HG03095 (cell line): ENCODE measurements around the gene GH1.
"Not testable (repeated sequence)": the region's sequence is repeated elsewhere in the genome, so short reads cannot be mapped to it uniquely, and the experiment has no call there.

Experiments used
- ATAC-seq: cut with Tn5 transposase; IDR thresholded peaks from one replicate; pipeline ENCODE4 v1.9.1; 2021; ENCODE audit warnings: moderate library complexity; ENCODE audit not compliant: unreplicated experiment

Gene GH1

DNA sequence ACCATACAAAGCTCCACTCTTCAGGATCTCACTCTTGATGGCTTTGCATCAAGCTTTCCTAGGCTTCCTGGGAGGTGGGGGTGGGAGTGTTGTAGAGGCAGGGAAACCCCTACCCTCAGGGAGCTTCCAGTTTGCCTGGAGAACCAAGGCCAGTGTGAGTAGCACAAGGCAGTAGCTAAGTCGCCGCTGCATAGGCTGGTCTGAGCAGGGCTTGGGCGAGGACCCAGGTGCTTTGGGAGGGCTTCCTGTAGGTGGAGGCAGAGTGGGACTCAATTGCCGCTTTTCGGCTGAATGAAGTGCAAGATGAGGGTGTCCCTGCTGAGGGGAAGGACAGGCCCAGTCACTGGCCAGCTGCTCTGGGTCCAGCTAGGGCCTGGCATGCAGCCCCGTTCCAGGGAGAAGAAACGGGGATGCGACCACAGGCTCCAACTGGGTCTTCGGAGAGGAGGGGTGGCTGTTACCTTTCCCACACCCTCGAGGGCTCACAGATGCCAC is 9.6 kb upstream of the GH1 start:
- ATAC-seq, result no peak

DNA sequence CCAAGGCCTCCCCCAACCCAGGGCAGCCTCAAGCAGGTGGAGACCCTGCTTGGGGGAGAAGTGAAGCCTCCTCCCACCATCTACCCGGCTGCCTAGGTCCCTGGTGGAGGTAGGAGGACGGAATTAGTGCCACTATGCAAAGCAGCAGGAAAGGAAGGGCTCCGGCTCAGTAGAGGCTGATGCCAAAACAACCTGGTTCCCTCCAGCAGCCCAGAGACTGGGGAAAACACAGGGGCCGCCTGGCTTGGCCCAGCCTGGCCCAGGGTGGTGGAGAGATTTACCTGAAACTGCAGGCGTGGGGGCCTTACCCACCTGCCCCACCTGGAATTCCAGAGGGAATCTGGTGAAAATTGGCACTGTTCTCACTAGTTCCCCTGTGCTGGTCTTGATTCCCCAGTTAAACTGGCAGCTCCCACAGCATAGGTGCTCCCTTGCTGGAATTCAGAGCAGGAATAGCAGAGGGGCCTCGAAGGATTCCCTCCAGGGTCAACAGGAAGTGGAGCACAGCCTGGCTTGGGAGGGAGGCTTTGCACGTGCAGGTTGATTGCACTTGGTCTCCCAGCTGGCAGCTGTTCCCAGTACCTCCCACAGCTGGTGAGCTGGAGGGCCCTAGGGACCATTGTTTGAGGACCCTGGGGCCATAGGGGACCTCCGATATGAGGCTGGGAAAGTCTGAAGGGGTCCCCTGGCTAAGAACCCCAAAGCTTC is 9.0 kb upstream of the GH1 start:
- no peak for ATAC-seq

DNA sequence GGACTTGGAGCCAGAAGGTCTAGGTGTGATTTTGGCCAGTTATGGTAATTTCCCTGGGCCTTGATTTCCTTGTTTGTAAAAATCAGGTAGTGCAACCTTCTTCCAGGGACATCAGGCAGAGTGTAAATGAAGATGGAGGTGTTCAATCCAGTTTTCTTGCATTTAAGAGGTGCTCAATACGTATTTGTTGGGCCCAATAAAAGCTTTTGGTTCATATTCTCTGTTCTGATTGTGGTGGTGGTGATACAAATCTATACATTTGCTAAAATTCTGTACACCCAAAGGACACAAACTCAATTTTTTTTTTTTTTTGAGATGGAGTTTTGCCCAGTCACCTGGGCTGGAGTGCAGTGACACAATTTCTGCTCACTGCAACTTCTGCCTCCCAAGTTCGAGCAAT is 7.5 kb upstream of the GH1 start:
- no peak for ATAC-seq

DNA sequence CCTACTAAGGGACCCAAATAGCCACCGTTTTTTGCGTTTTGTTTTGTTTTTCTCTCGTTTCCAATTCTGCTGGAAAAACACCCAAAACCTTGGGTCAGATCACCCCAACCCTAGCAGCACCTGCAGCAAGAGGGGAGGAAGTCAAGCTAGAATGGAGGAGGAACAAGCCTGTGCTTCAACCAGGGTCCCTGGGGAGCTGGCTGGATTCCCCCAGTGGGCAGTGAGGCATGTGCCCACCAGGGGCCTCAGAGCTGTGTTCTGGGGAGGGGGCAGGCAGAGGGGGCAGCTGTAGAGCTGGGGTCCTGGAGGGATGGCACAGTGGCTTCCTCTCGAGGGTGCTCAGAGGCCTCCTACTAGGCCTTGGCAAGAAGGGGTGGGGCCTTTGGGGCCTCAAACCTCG is 7.0 kb upstream of the GH1 start:
- no peak for ATAC-seq

DNA sequence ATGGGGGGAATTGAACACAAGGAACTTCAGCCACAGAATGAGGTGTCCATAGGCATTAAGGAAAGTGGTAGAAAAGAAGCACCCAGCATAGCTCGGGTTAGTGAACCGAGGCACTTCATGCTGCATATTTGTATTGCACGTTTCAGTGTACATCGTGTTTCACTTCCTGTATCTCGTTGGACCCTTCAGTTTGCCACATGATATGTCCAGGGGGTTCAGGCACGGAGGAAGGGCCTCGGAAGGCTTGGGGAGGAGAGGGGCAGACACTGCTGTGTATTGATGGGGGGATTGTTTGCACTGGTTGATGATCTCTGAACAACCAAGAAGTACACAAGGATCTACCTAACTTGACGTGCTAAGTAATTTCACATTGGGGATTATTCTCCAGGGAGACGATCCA is 3.8 kb upstream of the GH1 start:
- not testable (repeated sequence) for ATAC-seq

DNA sequence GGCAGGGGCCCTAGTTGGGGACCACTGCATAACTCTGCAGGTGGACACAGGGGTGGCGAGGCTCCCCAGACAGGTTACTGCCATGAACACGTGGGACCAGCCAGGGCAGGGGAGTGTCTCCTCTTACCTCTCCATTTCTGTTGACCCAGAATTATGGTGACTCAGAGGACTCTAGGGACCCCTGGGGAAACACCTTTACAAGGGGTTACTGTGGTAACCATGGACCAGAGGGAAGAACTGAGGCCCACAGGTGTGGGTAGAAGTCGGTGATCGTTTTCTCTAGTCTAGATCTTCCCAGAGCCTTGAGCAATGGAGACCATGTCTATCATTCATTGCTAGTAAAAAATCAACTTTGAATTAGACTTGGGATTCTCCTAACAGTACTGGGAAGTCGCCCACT is 2.1 kb upstream of the GH1 start:
- not testable (repeated sequence) for ATAC-seq

DNA sequence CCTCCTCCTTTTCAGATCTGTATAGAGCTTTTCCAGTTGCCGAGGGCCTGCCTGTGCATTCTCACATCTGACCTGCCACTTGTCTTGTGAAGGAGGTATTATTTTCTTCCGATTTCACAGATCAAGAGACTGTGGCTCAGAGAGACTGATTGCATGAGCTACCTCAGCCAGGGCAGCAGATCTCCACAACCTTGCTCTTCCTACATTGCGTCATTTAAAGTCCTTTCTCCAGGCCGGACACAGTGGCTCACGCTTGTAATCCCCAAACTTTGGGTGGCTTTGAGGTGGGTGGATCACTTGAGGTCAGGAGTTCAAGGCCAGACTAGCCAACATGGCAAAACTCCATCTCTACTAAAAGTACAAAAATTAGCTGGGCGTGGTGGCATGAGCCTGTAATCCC is 1.4 kb upstream of the GH1 start:
- ATAC-seq, result not testable (repeated sequence)

DNA sequence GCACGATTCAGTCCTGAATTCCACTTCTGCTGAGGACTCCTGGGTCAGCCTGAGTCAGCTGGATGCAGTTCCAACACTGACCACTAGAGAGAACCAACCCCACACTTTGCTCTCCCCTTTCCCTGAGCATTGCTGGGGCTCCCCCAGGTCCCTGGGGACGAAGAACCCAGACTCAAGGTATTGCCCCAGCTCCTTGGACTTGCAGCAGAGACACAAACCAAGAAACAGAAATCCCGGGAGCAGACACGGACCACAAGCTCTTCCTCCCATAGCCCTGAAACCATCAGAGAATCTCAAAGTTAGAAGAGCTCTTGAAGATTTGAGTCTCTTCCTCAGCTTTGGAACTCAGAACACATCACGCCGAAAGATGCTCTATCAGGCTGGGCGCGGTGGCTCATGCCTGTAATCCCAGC is 678 bp upstream of the GH1 start:
- no peak for ATAC-seq

DNA sequence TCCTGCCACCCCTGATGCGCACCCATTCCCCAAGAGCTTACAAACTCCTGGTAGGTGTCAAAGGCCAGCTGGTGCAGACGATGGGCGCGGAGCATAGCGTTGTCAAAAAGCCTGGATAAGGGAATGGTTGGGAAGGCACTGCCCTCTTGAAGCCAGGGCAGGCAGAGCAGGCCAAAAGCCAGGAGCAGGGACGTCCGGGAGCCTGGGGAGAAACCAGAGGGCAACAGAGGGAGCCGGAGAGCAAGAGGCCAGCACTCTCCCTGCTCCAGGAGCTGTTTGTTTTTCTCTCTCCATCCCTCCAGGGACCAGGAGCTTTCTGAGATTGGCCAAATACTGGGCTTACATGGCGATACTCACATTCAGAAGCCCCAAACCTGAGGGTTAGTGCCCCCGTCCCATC is 334 bp downstream of the GH1 start:
- no peak for ATAC-seq

DNA sequence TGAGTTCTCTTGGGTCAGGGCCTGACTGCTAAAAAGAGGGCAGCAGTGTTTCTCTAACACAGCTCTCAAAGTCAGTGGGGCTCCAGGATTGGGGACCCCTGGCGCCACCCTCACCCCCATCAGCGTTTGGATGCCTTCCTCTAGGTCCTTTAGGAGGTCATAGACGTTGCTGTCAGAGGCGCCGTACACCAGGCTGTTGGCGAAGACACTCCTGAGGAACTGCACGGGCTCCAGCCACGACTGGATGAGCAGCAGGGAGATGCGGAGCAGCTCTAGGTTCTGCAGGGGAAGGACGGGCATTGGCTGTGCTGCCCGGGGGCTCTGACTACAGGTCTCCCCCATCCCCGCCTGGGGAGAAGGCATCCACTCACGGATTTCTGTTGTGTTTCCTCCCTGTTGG is 993 bp downstream of the GH1 start:
- no peak for ATAC-seq

DNA sequence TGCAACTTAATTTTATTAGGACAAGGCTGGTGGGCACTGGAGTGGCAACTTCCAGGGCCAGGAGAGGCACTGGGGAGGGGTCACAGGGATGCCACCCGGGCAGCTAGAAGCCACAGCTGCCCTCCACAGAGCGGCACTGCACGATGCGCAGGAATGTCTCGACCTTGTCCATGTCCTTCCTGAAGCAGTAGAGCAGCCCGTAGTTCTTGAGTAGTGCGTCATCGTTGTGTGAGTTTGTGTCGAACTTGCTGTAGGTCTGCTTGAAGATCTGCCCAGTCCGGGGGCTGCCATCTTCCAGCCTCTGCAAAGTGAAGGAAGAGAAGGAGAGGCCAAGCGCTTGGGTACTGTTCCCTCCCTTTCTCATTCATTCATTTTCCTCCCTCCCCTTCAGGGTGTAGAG is 1.4 kb downstream of the GH1 start:
- not testable (repeated sequence) for ATAC-seq

DNA sequence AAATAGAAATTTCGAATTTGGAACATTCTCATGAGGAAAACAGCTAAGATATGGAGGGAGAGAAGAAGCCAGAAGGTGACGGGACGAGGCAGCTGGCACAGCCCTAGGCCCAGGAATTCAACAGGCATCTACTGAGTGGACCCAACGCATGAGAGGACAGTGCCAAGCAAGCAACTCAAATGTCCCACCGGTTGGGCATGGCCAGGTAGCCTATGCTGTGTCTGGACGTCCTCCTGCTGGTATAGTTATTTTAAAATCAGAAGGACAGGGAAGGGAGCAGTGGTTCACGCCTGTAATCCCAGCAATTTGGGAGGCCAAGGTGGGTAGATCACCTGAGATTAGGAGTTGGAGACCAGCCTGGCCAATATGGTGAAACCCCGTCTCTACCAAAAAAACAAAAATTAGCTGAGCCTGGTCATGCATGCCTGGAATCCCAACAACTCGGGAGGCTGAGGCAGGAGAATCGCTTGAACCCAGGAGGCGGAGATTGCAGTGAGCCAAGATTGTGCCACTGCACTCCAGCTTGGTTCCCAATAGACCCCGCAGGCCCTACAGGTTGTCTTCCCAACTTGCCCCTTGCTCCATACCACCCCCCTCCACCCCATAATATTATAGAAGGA is 2.0 kb downstream of the GH1 start:
- no peak for ATAC-seq

DNA sequence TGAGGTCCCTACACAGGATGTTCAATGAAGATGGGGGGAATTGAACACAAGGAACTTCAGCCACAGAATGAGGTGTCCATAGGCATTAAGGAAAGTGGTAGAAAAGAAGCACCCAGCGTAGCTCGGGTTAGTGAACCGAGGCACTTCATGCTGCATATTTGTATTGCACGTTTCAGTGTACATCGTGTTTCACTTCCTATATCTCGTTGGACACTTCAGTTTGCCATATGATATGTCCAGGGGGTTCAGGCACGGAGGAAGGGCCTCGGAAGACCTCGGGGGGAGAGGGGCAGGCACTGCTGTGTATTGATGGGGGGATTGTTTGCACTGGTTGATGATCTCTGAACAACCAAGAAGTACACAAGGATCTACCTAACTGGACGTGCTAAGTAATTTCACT is 2.9 kb downstream of the GH1 start:
- ATAC-seq, result peak; percentile 53

DNA sequence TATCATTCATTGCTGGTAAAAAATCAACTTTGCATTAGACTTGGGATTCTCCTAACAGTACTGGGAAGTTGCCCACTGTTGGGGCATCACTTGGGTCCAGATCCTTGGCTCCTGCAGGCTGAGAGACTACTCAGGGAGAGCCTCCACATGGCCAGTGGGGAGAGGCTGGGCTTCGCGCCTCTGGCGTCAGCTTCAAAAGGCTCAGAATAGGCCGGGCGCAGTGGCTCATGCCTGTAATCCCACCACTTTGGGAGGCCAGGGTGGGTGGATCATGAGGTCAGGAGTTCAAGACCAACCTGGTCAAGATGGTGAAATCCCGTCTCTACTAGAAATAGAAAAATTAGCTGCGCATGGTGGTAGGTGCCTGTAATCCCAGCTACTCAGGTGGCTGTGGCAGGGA is 4.2 kb downstream of the GH1 start:
- ATAC-seq, result no peak

DNA sequence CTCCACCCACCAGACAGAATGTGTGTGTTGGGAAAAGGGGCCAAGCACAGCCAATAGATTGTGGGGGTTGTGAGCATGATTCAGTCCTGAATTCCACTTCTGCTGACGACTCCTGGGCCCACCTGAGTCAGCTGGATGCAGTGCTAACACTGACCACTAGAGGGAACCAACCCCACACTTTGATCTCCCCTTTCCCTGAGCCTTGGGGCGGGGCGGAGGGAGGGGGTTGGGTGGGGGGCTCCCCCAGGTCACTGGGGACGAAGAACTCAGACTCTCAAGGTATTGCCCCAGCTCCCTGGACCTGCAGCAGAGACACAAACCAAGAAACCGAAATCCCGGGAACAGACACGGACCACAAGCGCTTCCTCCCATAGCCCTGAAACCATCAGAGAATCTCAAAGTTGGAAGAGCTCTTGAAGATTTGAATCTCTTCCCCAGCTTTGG is 7.0 kb downstream of the GH1 start:
- ATAC-seq, result no peak

DNA sequence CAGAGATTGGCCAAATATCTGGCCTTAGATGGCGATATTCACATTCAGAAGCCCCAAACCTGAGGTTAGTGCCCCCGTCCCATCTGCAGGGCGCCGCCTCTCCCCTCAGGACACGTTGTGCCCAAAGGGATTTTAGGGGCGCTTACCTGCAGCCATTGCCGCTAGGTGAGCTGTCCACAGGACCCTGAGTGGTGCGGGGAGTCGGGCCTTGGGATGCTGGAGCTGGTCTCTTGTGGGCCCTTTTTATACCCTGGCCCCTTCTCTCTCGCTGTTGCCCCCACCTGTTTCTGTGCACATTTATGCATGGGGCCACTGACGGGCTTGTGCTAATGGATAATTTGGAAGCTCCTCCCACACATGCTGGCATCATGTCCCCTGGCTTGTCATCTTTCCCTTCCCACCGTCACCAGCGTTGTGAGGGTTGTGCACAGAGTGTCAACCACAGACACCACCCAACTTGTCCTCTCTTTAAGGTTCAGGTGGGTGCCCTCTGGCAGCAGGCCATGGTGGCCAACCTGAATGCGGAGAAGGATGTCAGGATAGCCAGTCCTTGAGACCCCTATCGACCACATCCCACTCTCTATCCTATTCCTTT is 7.5 kb downstream of the GH1 start, which contains the start of gene CSHL1:
TSS of gene CSHL1 (minus strand) at position 218 of the 595 bp plus-strand sequence. CDS start at position 156, 62 bp downstream.
- no peak for ATAC-seq

DNA sequence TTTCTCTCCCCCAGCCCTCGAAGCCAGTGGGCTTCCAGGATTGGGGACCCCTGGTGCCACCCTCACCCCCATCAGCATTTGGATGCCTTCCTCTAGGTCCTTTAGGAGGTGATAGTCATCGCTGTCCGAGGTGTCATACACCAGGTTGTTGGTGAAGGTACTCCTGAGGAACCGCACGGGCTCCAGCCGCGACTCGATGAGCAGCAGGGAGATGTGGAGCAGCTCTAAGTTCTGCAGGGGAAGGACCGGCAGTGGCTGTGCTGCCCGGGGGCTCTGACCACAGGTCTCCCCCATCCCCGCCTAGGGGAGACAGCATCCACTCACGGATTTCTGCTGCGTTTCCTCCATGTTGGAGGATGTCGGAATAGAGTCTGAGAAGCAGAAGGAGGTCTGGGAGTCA is 8.5 kb downstream of the GH1 start:
- no peak for ATAC-seq

DNA sequence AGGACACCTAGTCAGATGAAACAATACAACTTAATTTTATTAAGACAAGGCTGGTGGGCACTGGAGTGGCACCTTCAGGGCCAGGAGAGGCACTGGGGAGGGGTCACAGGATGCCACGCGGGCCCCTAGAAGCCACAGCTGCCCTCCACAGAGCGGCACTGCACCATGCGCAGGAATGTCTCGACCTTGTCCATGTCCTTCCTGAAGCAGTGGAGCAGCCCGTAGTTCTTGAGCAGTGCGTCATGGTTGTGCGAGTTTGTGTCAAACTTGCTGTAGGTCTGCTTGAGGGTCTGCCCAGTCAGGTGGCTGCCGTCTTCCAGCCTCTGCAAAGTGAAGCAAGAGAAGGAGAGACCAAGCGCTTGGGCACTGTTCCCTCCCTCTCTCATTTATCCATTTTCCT is 9.1 kb downstream of the GH1 start:
- not testable (repeated sequence) for ATAC-seq

DNA sequence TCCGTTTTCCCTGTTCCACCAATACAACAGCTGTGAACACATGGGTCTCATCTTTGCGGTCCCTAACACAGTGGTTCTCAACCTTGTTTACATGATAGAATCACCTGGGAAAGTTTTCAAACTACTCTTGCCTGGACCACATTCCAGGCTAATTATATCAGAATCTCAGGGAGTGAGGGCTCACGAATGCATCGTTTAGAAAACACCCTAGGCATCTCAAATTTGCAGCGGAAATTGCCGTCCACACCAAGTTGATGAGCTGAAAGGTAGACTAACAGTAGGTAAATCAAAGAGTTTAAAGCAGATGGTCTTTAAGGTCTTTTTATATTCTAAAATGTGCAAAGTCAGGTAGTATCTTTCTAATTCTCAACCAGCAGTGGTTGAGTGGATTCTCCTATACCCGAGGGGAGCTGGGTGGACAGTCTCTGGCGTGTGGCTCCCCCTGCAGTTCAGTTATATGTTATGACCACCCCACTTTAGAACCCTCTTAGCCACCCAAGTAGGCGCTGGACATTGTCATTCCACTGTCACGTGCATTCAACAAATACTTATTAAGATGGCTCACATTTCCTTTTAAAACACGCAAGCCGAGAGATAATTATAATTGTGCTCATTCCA is 11.4 kb downstream of the GH1 start:
- not testable (repeated sequence) for ATAC-seq

DNA sequence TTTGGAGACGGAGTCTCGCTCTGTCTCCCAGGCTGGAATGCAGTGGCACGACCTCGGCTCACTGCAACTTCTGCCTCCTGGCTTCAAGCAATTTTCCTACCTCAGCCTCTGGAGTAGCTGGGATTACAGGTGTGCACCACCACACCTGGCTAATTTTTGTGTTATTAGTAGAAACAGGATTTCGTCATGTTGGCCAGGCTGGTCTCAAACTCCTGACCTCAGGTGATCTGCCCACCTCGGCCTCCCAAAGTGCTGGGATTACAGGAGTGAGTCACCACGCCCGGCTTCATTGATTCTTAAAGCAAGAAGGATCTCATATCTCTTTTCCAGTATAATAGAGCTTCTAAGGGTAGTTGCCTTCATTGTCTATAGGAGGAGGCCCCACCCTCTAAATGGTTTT is 13.8 kb downstream of the GH1 start:
- ATAC-seq, result not testable (repeated sequence)

DNA sequence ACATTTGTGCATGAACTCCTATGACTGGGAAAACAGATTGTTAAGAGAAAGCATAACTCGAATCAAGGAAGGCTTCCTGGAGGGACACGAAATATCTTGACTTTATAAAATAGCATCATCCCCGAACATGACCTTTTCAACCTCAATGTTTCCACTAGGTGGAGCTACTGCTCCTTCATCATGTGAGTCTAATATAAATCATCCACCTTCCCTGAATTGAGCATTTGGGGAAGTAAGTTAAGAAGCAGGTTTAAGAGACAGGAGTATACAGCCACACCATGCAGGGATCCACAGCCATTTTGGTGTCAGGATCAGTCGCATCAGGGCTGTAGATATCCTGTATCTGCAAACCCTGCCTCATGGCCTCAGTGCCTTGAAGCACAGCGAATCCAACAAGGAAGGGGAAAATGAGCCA is 14.8 kb downstream of the GH1 start:
- ATAC-seq, result not testable (repeated sequence)

DNA sequence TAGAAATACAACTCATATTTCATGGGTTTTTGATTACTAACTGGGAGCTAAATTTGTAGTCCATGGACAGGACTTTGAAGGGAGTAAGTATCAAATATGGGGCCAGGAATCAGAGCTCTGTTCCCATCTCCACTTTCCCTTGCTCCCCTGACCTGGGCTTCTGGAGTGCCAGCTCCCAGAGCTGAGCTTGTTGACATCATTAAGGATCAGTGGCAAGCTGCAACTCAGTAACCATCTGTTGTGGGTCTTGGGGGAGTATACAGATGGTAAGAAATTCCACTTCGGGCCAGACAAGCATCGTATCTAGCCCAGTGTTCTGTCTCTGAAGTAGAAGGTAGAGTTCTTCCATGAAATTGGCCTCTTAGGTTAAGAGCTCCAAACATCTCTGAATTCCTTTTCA is 16.7 kb downstream of the GH1 start:
- ATAC-seq, result not testable (repeated sequence)
